HepG2 (cell line): ENCODE measurements around the gene FAAP20. TPM values are rescaled to one million over a fixed set of nuclear protein-coding genes. Genes with fewer than 3 reads are reported as not detected.

Source experiments
- ARID2 ChIP-seq: sonication (generic); formaldehyde crosslinking; IDR thresholded peaks from 2 replicates; pipeline ENCODE4 v1.8.1; 2022; ENCODE audit warnings: mild to moderate bottlenecking, missing genetic modification reagents, borderline replicate concordance
- CREM ChIP-seq, 2 experiments: sonication (generic) in 1 of 2; formaldehyde crosslinking in 1 of 2; IDR thresholded peaks; 2 replicates each; pipeline versions ENCODE4 v1.4.0 to v1.6.1; 2016 to 2020; ENCODE audit warnings: antibody characterized with exemption in 1 of 2, mild to moderate bottlenecking in 1 of 2, missing genetic modification reagents in 1 of 2
- DR1 ChIP-seq: sonication (generic); formaldehyde crosslinking; IDR thresholded peaks from 2 replicates; pipeline ENCODE4 v1.8.0; 2021; ENCODE audit warnings: mild to moderate bottlenecking, missing genetic modification reagents, inconsistent platforms
- FLYWCH1 ChIP-seq: sonication (generic); formaldehyde crosslinking; IDR thresholded peaks from 2 replicates; pipeline ENCODE4 v1.8.1; 2023; ENCODE audit warnings: mild to moderate bottlenecking, missing genetic modification reagents
- FOXA1 ChIP-seq, 2 experiments: fragments of 450-650 bp in 1 of 2; sonication (generic) in 1 of 2; formaldehyde crosslinking in 1 of 2; IDR thresholded peaks; 2 replicates each; pipeline versions ENCODE4 v1.4.0 to v1.6.1; 2016 to 2020; ENCODE audit warnings: missing genetic modification reagents in 1 of 2
- NR2C2 ChIP-seq: sonication (generic); formaldehyde crosslinking; IDR thresholded peaks from 2 replicates; pipeline ENCODE4 v1.4.0; 2020; ENCODE audit warnings: missing genetic modification reagents, mild to moderate bottlenecking, moderate library complexity, borderline replicate concordance
- PRDM15 ChIP-seq: sonication (generic); formaldehyde crosslinking; IDR thresholded peaks from 2 replicates; pipeline ENCODE4 v1.4.0; 2020; ENCODE audit warnings: missing genetic modification reagents
- RXRB ChIP-seq: IDR thresholded peaks from 2 replicates; pipeline ENCODE4 v1.6.1; 2016; ENCODE audit warnings: borderline replicate concordance, missing genetic modification reagents, missing compliant biosample characterization
- SMAD9 ChIP-seq: sonication (generic); formaldehyde crosslinking; IDR thresholded peaks from 2 replicates; pipeline ENCODE4 v1.5.1; 2020; ENCODE audit warnings: mild to moderate bottlenecking, missing genetic modification reagents
- TRIM24 ChIP-seq: sonication (generic); formaldehyde crosslinking; IDR thresholded peaks from 2 replicates; pipeline ENCODE4 v1.8.0; 2022; ENCODE audit warnings: mild to moderate bottlenecking, missing genetic modification reagents
- ZNF317 ChIP-seq: sonication (generic); formaldehyde crosslinking; IDR thresholded peaks from 2 replicates; pipeline ENCODE4 v1.5.0; 2020; ENCODE audit warnings: mild to moderate bottlenecking, missing genetic modification reagents
- ZNF644 ChIP-seq: IDR thresholded peaks from 2 replicates; pipeline ENCODE4 v1.6.1; 2016; ENCODE audit warnings: low read depth
- ZNF703 ChIP-seq: sonication (generic); formaldehyde crosslinking; IDR thresholded peaks from 2 replicates; pipeline ENCODE4 v1.5.1; 2020; ENCODE audit warnings: missing genetic modification reagents, mild to moderate bottlenecking, moderate library complexity, borderline replicate concordance
- polyA plus RNA-seq, 8 experiments: library from polyadenylated mRNA; depleted of rRNA in 3 of 8; stranded (reverse) in 7 of 8; unstranded in 1 of 8; fragments of >200 nt; fragmentation: Illumina TruSeq in 4 of 8; extraction: Trizol in 4 of 8; gene quantifications; 2 replicates each; pipeline versions ENCODE4 v1.2.1 to v1.2.3, GENCODE V29; 2011 to 2016; ENCODE audit warnings: low read depth in 4 of 8, missing spikeins in 1 of 8, mixed read lengths in 1 of 8; ENCODE audit not compliant: insufficient read depth in 1 of 8
- total RNA-seq, 5 experiments: library from RNA; depleted of rRNA; stranded (reverse); fragments of >200 nt; fragmentation: Illumina TruSeq; extraction: Trizol; gene quantifications; 2 replicates each; pipeline ENCODE4 v1.2.3, GENCODE V29; 2016; ENCODE audit warnings: low read depth in 1 of 5
- TF ChIP-seq, protein P1 (sequence below), 2 experiments: sonication (generic) in 1 of 2; formaldehyde crosslinking in 1 of 2; IDR thresholded peaks; 2 replicates each; pipeline versions ENCODE4 v1.4.0 to v1.6.1; 2018 to 2020; ENCODE audit warnings: missing genetic modification reagents in 2 of 2, borderline replicate concordance in 1 of 2, low read depth in 1 of 2, mild to moderate bottlenecking in 1 of 2, missing biosample characterization in 1 of 2

FAAP20 gene
- total and polyA plus RNA-seq, 2 of the 13 experiments (the other 11 are each of a cell fraction or from before 2014, with no cell fraction given), result 9.6 to 10.8 TPM

GRCh38 chr1:2232916-2233438 is 38.4 kb upstream of the FAAP20 start (continued):
- TF ChIP-seq, protein P1, sequence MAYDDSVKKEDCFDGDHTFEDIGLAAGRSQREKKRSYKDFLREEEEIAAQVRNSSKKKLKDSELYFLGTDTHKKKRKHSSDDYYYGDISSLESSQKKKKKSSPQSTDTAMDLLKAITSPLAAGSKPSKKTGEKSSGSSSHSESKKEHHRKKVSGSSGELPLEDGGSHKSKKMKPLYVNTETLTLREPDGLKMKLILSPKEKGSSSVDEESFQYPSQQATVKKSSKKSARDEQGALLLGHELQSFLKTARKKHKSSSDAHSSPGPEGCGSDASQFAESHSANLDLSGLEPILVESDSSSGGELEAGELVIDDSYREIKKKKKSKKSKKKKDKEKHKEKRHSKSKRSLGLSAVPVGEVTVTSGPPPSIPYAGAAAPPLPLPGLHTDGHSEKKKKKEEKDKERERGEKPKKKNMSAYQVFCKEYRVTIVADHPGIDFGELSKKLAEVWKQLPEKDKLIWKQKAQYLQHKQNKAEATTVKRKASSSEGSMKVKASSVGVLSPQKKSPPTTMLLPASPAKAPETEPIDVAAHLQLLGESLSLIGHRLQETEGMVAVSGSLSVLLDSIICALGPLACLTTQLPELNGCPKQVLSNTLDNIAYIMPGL (CRISPR knock-in tag; IDR thresholded peaks at IDR 0.05; ENCODE audit: borderline replicate concordance in 1 of 2, low read depth in 1 of 2), result peak in 1 of 2 experiments; percentile 13; a peak in 1 of 4 replicates
- no peak for TF ChIP-seq FOXA1 (IDR thresholded peaks at IDR 0.05)
- no peak for TF ChIP-seq FOXA1 (CRISPR knock-in tag; IDR thresholded peaks at IDR 0.05)
- no peak for TF ChIP-seq ZNF317 (CRISPR knock-in tag)
- no peak for TF ChIP-seq CREM (IDR thresholded peaks at IDR 0.05)
- TF ChIP-seq CREM (CRISPR knock-in tag; IDR thresholded peaks at IDR 0.05), result no peak
- TF ChIP-seq NR2C2, result peak; percentile 7; the same call in 1 of the 2 replicates
- no peak for TF ChIP-seq SMAD9 (CRISPR knock-in tag)
- TF ChIP-seq RXRB (CRISPR knock-in tag), result no peak
- TF ChIP-seq PRDM15 (CRISPR knock-in tag), result peak; percentile 24; the same call in 1 of the 2 replicates
- no peak for TF ChIP-seq TRIM24
- TF ChIP-seq ZNF644 (CRISPR knock-in tag), result no peak
- TF ChIP-seq ARID2 (CRISPR knock-in tag), result no peak
- 0 out of 2 replicates have a peak, but pooled peaks have one; percentile 7 for TF ChIP-seq ZNF703
- TF ChIP-seq FLYWCH1 (CRISPR knock-in tag), result no peak
- no peak for TF ChIP-seq DR1 (CRISPR knock-in tag)
